Measurements from ENCODE around the gene VPS52. TPM values are rescaled to one million over a fixed set of nuclear protein-coding genes. Genes with fewer than 3 reads are reported as not detected.

Gene VPS52
- total RNA-seq, 1 experiment from 2014 or later: 58.2 TPM

GRCh38 chr6:33248932-33249731 is 22.5 kb downstream of the VPS52 start (continued):
- no peak; the same call in 1 of the 2 replicates for TF ChIP-seq FOSL1 (IDR thresholded peaks at IDR 0.05; ENCODE audit: low read depth)
- peak; percentile 93 for TF ChIP-seq POLR2AphosphoS5 (IDR thresholded peaks at IDR 0.05; ENCODE audit: low read depth, low read length)
- peak; percentile 86 for TF ChIP-seq SP1 (IDR thresholded peaks at IDR 0.05; ENCODE audit: low read depth)
- TF ChIP-seq SRF (IDR thresholded peaks at IDR 0.05; ENCODE audit: low read depth): peak; percentile 62; the same call in 1 of the 2 replicates
- no peak for TF ChIP-seq ATF3 (IDR thresholded peaks at IDR 0.05)

- Histone ChIP-seq H3K36me3 (ENCODE audit: control insufficient read depth in 1 of 2, insufficient read depth in 2 of 2, low read length in 2 of 2) (no peaks in the 10 kb centered on the region), H3K9me2 (ENCODE audit: insufficient read depth) (no peaks in the 10 kb centered on the region), H3K27me3 (ENCODE audit: insufficient read depth, low read length) (no peaks in the 10 kb centered on the region), H4K20me1 (ENCODE audit: insufficient read depth) (no peaks in the 10 kb centered on the region), H3K9ac (ENCODE audit: low read length) (peak overlapping the region; percentile 88), H3K4me2 (ENCODE audit: low read length) (peak overlapping the region; percentile 99), H3K27ac (ENCODE audit: low read depth, low read length) (peak overlapping the region; percentile 74), H3K4me3 (replicated peaks in 1 of 2; ENCODE audit: low read depth in 1 of 2, low read length in 2 of 2) (peak overlapping the region; percentile 74 to 85), H3K9me3 (ENCODE audit: control insufficient read depth in 1 of 2, insufficient read depth in 1 of 2, low read depth in 1 of 2, low read length in 2 of 2) (no peaks in the 10 kb centered on the region), H3K79me2 (ENCODE audit: insufficient read depth, low read length) (no peaks in the 10 kb centered on the region), H3K4me1 (ENCODE audit: control insufficient read depth in 1 of 2, insufficient read depth in 2 of 2, low read length in 2 of 2) (peaks cover 16 to 37% of the 10 kb centered on the region in 2 experiments), H2AFZ (ENCODE audit: low read depth, low read length, poor library complexity, severe bottlenecking) (no peak overlapping the region)
- no peak for TF ChIP-seq ZBTB33 (IDR thresholded peaks at IDR 0.05; ENCODE audit: extremely low read depth, insufficient replicate concordance, low read length)
- TF ChIP-seq CBX3 (IDR thresholded peaks at IDR 0.05; ENCODE audit: low read depth): no peak
- no peak for TF ChIP-seq TCF7L2 (IDR thresholded peaks at IDR 0.05; ENCODE audit: borderline replicate concordance, extremely low read depth, insufficient read depth, insufficient read length)
- no peak for TF ChIP-seq RAD21 (IDR thresholded peaks at IDR 0.05; ENCODE audit: low read depth)
- TF ChIP-seq EZH2phosphoT487 (IDR thresholded peaks at IDR 0.05; ENCODE audit: borderline replicate concordance): no peak
- intact Hi-C loops (cut with micrococcal nuclease): loop anchor here (1.0 to 2.0 kb wide), 4 partner anchors 44 to 234 kb away; partner anchors contain the start of gene HSD17B8
- BruUV-seq (replicated peaks): TSS peak; percentile 85
- CTCF ChIA-PET: interaction anchor here (0.9 to 4.3 kb wide), 20 partner anchors 9 to 315 kb away, joined by 3 to 49 read pairs (median 6); partner anchors contain the start of genes HSD17B8, RING1, RPS18 and VPS52
- RAD21 ChIA-PET (ENCODE audit: low non-redundant PET in 1 of 2, low total read pairs in 2 of 2, uncharacterized antibody in 2 of 2, unreplicated experiment in 2 of 2): interaction anchor here (0.7 to 1.4 kb wide), 4 partner anchors 40 to 88 kb away, joined by 3 to 6 read pairs (median 5); partner anchors contain the start of gene RING1 (in 1 of the 2)
- POLR2A ChIA-PET: interaction anchor here (0.6 to 4.0 kb wide), 10 partner anchors 10 to 277 kb away, joined by 3 to 24 read pairs (median 6); partner anchors contain the start of genes B3GALT4, RPS18 and VPS52
- ATAC-seq: peak; percentile 15
- no peak for DNase-seq (ENCODE audit: low read depth, low spot score)
These were observed 23.1 kb downstream of the VPS52 start for GRCh38 chr6:33248643-33248931.

Data from HCT116 (cell line).